ENCODE data around the gene FADS2.

Gene FADS2

DNA sequence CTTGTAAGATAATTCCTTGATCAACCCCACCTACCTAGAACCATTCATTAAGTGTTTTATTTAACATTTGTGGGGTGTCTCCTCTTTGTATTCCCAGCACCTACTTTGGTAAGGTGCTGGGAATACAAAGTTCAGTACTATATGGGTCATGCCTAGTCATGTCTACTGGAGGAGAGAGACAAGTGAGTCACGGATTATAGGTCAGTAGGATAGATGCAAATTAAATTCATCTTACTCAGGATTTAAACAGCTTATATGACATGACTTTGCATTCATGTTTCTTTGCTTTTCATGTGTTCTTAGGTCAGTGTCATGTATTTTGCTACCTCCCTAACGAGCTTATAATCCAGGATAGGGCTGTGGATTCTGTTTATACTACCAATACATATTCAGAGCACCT is 7.9 kb upstream of the FADS2 start:
- no peak for DNase-seq (ENCODE audit: low read depth in 2 of 2)

DNA sequence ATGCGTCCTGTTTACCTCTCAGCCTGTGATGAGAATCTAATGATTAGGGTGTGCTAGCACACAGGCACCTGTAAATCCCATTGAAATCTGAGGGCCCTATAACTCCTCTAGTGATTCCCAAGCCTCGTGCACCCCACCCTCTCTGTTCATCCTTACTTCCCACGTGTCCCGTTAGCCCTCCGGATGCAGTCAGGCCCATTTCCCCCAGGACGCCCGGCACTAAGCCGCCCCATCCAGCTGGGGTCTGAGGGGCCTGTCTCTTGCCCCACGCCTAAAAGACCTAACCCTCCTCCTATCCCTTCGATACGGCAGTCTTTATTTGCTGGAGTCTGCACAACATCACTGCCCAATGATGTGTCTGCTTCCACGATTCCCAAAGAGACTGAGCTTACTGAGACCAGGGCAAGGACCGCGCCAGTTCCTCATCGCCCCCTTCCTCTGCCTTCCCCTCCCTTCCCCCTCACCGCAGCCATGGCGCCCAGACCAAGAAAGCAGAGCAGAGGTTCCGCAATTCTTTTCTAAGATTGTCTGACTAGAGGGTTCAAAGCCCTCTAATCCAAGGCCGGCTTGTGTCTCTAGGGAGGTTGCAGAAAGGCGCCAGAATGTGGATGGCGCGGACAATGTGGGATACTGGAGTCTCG is 1.1 kb upstream of the FADS2 start:
- no peak for DNase-seq (ENCODE audit: low read depth in 2 of 2)

DNA sequence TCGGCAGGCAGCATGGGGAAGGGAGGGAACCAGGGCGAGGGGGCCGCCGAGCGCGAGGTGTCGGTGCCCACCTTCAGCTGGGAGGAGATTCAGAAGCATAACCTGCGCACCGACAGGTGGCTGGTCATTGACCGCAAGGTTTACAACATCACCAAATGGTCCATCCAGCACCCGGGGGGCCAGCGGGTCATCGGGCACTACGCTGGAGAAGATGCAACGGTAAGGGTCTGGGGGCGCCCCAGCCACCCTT is 204 bp downstream of the FADS2 start:
- DNase-seq (ENCODE audit: low read depth in 2 of 2), result no peak

DNA sequence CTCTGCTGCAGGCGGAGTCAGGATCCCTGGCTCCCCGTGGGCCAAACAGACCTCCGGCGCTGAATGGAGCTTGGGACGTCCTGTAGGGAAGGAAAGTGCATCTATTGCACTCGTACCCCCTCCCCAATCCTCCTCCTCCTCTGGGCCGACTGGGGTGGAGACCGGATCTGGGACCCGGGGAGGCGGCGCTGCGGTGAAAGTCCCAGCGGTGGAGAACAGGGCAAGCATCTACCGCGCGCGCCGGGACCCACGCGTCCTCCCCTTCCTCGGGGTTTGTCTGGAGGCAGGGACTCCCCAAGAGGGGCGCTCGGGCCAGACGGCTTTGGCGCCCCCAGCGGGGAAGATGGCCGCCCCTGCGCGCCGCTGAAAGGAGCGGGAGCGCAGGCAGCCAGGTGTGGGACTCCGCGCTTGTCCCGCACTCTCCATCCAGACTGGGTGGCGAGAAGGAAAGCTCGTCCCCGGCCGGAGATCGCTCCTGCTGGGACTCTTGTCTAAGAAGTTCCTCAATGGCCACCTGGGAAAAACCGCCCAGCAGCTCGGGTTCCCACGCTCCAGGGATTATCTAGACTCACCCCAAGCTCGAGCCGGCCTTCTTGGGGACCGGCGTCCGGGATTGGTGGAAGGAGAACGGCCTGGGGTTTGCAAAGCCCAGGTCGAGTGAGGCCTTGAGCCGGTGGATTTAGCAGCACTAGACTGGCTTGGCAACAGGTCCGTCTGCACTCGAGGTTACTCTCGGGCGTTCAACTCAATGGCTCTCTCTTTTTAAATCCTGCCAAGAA is 718 bp downstream of the FADS2 start:
- no peak for DNase-seq (ENCODE audit: low read depth in 2 of 2)

DNA sequence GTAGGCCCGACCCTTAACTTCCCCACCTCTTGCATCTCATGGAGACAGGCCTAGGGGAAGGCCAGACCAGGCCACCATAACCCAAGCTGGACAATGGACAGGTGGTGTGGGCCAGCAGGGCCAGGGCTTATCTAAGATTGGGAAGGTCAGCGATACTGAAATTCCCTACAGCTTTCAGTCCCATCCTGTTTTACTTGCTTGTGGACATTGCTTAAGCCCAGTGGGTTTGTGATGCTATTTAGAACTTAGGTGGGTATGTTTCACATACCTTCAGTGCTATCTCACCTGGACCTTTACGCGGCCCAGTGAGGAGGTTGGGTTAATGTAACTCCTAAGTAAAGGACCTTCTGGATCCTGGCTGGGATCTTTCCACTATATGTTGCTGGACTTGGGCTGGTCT is 1.7 kb downstream of the FADS2 start:
- no peak for DNase-seq (ENCODE audit: low read depth in 2 of 2)

DNA sequence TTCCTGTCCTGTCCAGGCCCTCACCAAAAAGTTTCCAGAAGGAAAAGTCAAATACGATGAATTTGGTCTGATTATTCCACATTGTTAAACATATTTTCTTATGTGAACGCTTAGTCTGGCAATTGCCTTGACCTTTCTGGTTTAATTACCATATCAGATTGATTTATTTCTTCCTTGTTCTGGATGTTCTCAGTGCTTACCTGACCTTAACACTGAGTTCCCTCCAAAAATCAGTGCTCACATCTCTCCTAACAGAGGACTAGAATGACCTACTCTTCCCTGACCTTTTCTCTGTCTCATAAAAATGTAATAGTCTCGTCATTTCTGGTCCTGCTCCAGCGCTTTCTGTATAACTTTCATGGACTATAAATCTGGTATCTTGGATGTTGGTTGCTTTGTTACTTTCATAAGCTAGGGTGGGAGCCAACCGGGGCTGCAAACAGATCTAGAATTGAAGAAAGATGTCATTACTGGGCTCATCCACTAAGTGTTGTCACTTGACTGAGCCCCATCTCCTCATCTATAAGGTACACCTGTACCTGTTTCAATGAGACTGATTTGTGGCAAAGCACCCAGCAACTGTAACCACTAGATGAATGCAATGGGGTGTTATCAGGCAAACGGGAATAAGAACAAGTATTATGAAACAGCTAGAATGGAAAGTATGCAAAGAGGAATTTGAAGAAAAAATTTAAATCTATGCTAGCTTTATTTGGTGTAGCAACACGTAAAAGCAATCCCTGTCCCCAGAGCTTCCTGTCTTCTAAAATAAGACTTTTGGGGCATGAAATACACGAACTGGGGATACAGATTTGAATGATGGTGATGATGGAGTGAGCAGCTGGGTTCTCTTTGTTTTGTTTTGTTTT is 2.4 kb downstream of the FADS2 start:
- DNase-seq (ENCODE audit: low read depth in 2 of 2), result no peak

DNA sequence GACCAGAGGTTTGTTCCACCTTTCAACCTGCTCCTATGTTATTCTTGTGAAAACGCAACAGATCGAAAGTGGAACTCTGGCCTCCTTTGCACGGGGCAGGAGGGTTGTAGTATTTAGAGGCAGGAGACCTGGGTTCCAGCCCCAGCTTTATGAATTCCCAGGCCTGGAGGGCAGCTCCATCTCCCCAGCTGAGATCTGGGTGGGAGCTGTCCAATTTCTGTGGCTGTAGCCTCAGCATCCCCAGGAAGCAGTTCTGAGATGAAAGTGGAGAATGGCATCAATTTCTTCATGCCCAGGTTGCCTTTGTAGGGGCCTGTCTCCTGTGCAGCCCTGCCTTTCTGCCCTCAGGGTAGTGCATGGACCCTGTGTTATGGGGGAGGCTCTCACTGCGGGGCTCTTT is 4.1 kb downstream of the FADS2 start:
- DNase-seq (ENCODE audit: low read depth in 2 of 2), result no peak

DNA sequence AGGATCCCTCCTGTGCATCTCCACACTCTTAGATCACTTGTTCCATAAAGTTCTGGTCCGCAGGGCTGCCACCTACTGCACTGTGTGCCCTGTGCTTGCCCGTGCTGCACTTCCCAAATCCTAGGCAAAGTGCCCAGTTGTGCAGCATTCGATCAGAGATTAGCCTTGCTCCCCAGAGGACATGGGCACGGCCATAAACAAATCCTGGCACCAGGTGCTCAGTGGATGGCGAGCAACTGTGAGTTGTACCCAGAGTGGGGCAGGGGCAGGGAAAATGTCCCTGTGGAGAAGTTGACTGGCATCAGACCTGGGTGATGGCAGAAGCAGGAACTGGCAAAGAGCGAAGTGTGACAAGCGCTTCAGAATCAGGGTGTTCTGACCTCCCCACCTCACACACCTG is 4.7 kb downstream of the FADS2 start:
- no peak for DNase-seq (ENCODE audit: low read depth in 2 of 2)

DNA sequence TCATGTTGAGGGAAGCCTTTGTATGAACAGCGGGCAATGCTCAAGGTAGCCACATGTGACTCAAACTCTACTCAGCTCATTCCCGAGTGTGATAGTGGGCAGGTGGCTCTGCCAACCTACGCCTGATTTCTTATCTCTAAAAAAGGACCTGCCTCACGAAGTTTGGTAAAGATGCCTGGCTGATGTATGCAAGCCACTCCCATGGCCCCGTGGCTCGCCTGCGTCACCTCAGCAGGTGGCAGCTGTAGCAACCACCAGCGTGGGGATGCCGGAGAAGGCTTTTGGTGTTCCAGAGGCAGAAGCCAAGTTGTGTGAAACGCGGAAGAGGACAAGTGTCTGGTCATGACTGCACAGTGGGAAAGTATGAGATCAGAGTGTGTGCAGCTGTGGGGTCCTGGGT is 5.4 kb downstream of the FADS2 start:
- DNase-seq (ENCODE audit: low read depth in 2 of 2), result no peak

DNA sequence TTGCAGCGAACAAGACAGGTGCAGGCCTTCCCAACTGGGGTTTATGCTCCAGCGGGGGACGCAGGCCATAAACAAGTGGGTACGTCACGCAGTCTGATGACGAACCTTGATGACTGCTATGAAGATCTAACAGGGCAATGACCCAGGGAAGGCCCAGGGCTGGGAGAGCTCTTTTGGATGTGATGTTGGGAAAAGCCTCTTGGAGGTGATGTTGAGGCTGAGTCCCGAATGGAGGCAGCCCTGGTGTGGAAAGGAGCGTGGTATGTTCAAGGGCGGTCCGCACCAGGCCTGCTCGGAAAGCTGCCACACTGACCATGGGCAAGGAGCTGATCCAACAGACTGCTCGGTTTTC is 5.8 kb downstream of the FADS2 start:
- no peak for DNase-seq (ENCODE audit: low read depth in 2 of 2)

DNA sequence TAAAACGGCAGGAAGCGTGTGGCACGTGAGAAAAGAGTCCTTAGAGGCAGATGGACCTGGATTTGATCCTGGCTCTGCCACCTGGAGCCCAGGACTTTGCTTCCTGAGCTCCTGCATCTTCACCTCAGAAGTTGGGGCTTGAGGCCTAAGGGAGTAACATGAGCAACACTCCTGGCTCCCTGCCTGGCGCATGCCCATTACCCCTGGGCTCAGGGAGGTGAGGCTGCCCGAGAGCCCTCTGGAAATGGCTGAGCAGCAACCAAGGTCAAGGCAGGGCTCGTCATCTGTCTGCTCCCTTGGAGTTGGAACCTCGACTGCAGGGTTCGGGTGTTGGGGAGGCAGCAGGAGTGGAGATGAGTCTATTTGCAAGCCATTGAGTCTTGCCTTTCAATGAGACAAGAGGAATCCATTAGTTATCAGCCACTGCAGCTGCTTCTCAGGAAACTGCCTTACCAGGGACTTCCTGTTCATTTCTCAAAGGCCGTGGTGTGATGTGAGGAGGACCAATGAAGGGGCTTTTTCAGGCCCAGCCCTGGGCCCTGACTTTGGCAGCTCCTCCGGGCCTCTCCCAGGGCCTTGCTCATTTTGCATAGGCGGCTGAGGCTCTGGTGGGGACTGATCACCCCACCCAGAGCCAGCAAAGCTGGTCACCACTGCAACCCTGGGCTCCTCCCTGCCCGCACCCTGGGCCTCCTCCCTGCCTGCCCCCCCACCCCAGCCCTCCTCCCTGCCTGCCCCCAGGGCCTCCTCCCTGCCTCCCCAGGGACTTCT is 6.4 kb downstream of the FADS2 start:
- no peak for DNase-seq (ENCODE audit: low read depth in 2 of 2)

DNA sequence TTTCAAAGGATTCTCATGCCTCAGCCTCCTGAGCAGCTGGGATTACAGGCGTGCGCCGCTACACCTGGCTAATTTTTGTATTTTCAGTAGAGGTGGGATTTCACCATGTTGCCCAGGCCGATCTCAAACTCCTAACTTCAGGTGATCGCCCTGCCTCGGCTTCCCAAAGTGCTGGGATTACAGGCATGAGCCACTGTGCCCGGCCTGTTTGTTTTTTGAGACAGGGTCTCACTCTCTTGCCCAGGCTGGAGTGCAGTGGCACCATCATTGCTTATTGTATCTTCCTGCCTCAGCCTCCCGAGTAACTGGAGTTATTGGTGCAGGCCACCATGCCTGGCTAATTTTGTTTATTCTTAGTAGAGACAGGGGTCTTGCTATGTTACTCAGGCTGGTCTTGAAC is 8.1 kb downstream of the FADS2 start:
- no peak for DNase-seq (ENCODE audit: low read depth in 2 of 2)

DNA sequence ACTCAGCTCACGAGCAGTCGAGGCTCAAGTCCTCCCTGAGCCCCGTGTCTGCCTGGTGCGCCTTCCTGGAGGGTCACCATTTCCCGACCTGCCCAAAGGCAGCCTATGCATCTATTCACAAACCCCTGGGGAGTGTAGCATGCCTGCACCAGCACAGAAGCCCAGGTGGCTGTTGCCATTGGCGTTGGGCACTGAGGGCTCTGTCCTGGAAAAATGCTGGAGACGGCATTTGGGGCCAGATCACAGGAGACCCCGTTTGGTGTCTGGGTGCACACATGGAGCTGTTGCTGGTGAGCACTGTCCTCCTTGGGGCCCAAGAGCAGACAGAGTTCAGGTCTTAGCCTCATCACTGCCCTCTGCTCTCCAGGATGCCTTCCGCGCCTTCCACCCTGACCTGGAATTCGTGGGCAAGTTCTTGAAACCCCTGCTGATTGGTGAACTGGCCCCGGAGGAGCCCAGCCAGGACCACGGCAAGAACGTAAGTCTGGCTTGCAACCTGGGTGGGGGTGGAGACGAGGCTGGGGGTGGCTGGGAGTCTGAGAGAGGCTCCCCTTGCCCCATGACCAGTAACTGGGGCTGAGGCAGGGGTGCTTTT is 9.4 kb downstream of the FADS2 start:
- DNase-seq (ENCODE audit: low read depth in 2 of 2), result no peak

DNA sequence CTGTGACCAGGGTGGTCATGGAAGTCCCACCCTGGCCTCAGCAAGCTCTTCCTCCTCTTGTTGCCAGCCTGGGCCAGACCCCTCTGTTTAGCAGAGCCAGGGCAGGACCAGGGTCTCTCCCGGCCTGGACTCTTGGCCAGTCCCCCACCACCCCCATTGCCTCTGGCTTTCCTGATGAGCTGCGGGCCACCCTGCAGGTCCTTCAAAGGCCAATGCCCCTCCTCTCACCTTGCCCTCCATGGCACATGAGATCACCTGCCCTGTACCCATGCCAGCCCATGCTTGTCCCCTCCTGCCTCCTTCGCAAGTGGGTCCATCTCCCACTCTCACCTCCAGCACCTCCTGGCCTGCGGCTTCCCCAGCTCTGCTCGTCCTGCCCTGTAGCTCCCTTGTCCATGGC is 10.4 kb downstream of the FADS2 start:
- no peak for DNase-seq (ENCODE audit: low read depth in 2 of 2)

DNA sequence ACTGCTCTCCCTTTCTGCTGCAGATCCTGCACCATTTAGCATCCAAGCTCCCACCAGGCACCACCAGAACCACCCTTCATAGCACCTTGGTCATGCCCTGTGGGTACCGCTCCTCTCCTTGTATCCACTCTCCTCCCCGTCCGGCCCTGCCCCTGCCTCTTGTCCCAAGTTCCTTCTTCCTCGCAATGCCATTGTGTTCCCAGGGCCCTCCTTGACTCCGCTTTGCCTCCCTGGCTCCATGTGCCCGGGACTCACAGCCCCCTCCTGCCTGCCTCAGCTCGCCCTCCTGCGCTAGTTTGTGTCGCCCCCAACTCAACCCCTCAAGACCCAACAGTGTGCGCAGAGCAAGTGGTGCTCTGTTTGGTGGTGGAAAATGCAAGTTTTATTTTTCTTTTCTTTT is 10.8 kb downstream of the FADS2 start:
- no peak for DNase-seq (ENCODE audit: low read depth in 2 of 2)

DNA sequence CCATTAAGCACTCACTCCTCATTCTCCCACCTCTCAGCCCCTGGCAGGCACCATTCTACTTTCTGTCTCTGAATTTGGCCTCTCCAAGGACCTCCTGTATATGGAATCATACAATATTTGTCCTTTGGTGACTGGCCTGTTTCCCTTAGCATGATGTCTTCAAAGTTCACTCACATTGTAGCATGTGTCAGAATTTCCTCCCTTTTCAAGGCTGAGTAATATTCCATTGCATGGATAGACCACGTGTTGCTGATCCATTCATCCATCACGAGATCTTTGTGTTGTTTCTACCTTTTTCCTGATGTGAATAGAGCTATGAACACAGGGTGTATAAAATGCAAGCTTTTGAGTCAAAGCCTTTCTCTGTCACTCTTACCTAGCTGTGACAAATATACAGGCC is 11.6 kb downstream of the FADS2 start:
- no peak for DNase-seq (ENCODE audit: low read depth in 2 of 2)

DNA sequence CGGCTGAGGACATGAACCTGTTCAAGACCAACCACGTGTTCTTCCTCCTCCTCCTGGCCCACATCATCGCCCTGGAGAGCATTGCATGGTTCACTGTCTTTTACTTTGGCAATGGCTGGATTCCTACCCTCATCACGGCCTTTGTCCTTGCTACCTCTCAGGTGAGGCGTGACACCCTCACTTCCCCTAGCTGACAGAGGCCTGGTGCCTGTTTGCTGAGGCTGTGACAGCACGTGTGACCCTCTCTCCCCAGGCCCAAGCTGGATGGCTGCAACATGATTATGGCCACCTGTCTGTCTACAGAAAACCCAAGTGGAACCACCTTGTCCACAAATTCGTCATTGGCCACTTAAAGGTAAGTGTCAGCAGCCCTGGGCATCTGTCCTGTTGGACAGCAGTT is 12.3 kb downstream of the FADS2 start:
- DNase-seq (ENCODE audit: low read depth in 2 of 2), result no peak

DNA sequence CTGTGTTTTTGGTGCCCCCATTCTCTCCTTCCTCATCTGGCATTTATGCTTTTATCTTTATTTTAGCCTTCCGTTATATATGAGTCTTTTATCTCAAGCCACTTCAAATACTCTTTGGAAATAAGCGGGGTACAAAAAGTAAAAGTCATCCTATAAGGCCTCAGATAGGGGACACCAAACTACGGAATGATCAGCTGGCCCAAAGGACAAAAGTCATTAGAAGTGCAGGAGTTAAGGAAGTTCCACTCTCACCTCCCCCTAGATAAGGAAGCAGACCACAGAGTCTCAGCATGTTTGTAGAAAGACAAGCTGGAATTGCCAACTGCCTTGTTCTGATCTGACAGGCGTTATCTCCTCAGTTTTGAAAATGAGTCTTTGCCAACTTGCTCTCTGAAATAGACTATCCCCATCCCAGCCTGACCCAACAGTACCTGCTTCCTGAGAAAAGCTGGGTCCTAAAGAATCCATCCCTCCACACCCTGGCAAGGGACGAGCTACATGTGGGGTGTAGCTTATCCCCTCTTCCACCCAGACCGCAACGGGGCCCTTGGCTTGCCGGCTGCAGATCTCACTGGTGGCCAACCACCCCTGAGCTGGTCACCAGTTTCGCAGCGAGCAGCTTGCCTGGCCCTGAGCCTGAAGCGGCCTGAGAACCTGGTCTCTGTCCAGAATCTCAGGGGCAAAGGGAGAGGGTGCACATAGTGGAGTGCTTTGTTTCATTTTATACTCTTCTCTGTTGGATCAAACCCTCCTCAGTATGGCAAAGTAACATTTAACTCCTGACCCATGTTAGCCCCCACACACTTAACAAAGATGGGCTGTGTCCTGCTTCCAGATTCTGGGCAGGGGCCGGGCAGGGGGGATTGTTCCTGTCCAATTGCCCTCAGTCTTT is 13.8 kb downstream of the FADS2 start:
- no peak for DNase-seq (ENCODE audit: low read depth in 2 of 2)

DNA sequence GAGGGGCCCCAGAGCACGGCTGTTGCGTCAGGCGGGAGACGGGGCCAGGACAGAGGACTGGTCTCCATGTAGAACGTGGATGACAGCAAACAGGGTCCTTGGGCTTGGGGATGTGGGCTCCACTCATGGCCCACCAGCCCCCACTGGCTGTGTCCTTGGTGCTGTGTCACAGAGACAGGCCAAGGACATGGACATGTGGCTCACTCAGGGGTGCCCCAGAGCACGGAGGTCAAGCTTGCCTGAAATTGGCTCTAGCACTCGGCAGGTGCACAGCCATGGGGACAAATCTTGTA is 14.4 kb downstream of the FADS2 start:
- no peak for DNase-seq (ENCODE audit: low read depth in 2 of 2)

DNA sequence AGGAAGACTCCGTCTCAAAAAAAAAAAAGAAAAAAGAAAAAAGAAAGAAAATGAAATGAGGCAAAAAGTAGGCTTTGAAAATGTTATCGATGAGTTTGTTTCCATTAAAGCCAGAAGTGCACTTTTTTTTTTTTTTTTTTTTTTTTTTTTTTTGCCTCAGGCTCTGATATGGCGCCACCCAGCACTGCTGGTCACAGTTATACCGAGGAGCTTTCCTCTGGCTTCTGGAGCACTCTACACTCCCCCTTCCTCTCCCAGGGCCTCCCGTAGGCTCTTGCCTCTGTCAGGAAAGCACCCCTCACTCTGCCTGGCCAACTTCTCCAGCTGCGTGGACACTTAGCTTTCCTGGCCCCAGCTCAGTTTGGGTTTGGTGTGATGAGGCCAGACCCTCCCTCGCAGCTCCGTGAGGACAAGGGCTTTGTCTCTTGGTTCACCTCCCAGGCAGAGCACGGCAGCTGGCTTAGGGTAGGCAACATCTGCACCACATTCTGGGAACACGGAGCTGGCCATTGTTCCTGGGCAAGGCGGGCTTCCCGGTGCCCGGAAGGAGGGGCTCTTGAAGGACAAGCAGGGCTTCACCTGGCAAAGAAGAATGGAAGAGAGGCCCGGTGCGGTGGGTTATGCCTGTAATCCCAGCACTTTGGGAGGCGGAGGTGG is 16.9 kb downstream of the FADS2 start:
- DNase-seq (ENCODE audit: low read depth in 2 of 2), result no peak

Data from activated CD8-positive, alpha-beta memory T cell treated with anti-CD3 and anti-CD28 coated beads for 4 hours (primary cell).